Keratinocyte (primary cell): ENCODE measurements around the gene FAT1.

ENCODE experiments used
- CTCF ChIP-seq, 3 experiments: IDR thresholded peaks in 1 of 3; conservative IDR thresholded peaks in 1 of 3; optimal IDR thresholded peaks in 1 of 3; 2 replicates in 2 of 3; 3 replicates in 1 of 3; pipeline versions ENCODE3 to v1.5.1; 2011; ENCODE audit warnings: low read length in 3 of 3, mild to moderate bottlenecking in 3 of 3, moderate library complexity in 2 of 3, control low read depth in 1 of 3, inconsistent platforms in 1 of 3; ENCODE audit not compliant: insufficient read depth in 2 of 3; ENCODE audit errors: extremely low read depth in 1 of 3
- EZH2 ChIP-seq: IDR thresholded peaks from one replicate; pipeline ENCODE4 v1.6.1; 2012; ENCODE audit warnings: inconsistent platforms, mild to moderate bottlenecking, low read length, moderate library complexity

DNA sequence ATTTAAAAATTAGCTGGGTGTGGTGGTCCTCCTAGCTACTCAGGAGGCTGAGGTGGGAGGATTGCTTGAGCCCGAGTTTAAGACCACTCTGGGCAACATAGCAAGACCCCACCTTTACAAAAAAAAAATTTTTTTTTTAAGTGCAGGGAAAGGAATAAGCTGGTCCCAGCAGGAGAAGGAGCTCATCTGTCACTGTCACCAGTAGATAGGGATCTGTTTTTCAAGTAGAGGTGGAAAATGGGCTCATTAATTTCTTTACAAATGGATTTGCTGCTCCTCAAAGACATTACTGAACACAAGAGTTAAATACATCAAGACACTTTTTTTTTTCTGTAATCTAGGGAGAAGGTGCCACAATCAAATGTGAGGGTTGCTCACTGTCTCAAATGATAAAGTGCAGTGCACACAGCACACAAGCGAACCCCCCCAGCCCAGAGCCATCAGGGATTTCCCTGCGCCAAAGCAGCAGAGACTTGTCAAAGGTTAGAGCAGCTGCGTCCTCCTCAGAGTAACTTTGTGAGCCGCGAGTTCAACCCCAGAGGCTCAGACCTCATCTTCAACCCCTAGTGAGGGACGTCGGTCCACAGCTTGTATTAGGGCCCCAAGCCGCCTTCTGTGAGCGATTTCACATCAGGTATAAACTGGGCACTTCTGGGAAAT lies 154.0 kb downstream of the FAT1 start:
- TF ChIP-seq EZH2 (no peak), CTCF (optimal IDR thresholded peaks at IDR 0.05 in 1 of 3, IDR thresholded peaks at IDR 0.05 in 1 of 3, conservative IDR thresholded peaks at IDR 0.05 in 1 of 3; ENCODE audit: extremely low read depth in 1 of 3, insufficient read depth in 2 of 3, low read length in 3 of 3) (no peak)
